Endothelial cell of umbilical vein (primary cell): Measurements from ENCODE around the gene UBN2.

Experiments
- EZH2 ChIP-seq: IDR thresholded peaks from 2 replicates; pipeline ENCODE4 v1.6.1; 2012; ENCODE audit warnings: borderline replicate concordance, low read depth, mild to moderate bottlenecking, moderate library complexity, low read length, inconsistent platforms; ENCODE audit not compliant: severe bottlenecking
- JUN ChIP-seq: IDR thresholded peaks from 2 replicates; pipeline ENCODE4 v1.6.1; 2011; ENCODE audit warnings: borderline replicate concordance, low read depth; ENCODE audit not compliant: insufficient read length, insufficient read depth
- POLR2A ChIP-seq: IDR thresholded peaks from 2 replicates; pipeline ENCODE4 v1.6.1; 2012; ENCODE audit warnings: low read depth, mild to moderate bottlenecking, control low read depth, low read length
- TF ChIP-seq, protein P1 (sequence below), 2 donors: IDR thresholded peaks; 1 replicate in 1 of 2; 2 replicates in 1 of 2; pipeline ENCODE4 v1.5.1; 2011; ENCODE audit warnings: low read length in 2 of 2, mild to moderate bottlenecking in 2 of 2, moderate library complexity in 2 of 2, control low read depth in 1 of 2, inconsistent platforms in 1 of 2, low read depth in 1 of 2; ENCODE audit not compliant: insufficient read depth in 1 of 2; ENCODE audit errors: extremely low read depth in 1 of 2

DNA sequence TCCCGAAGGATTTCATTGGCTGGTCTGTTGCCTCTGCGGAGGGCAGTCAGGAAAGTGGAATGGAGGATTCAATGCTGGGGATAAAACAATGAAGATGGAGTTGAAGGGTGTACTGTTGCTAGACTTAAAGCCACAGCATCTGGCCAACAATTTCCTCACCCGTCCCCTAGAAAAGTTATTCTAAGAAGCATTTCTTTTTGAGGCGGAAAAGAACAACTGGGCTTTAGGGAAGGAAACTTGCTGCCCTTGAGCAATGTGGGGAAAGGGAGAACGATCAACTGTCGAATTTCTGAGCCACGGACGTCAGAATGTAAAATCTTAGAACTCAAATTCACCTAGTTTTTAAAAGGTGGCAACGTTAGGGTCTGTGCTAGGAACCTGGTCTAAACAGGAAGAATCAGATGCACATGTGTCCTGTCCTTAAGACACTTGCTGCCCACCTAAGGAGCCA, 110.8 kb downstream of the UBN2 start:
- TF ChIP-seq JUN = no peak
- TF ChIP-seq, protein P1, sequence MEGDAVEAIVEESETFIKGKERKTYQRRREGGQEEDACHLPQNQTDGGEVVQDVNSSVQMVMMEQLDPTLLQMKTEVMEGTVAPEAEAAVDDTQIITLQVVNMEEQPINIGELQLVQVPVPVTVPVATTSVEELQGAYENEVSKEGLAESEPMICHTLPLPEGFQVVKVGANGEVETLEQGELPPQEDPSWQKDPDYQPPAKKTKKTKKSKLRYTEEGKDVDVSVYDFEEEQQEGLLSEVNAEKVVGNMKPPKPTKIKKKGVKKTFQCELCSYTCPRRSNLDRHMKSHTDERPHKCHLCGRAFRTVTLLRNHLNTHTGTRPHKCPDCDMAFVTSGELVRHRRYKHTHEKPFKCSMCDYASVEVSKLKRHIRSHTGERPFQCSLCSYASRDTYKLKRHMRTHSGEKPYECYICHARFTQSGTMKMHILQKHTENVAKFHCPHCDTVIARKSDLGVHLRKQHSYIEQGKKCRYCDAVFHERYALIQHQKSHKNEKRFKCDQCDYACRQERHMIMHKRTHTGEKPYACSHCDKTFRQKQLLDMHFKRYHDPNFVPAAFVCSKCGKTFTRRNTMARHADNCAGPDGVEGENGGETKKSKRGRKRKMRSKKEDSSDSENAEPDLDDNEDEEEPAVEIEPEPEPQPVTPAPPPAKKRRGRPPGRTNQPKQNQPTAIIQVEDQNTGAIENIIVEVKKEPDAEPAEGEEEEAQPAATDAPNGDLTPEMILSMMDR (IDR thresholded peaks at IDR 0.05; ENCODE audit: extremely low read depth in 1 of 2, insufficient read depth in 1 of 2, low read depth in 1 of 2, low read length in 2 of 2) = no peak
- TF ChIP-seq POLR2A = no peak
- TF ChIP-seq EZH2 = no peak
